A549 (cell line): ENCODE results near the gene FUBP1. TPM values are rescaled to one million over a fixed set of nuclear protein-coding genes. Genes with fewer than 3 reads are reported as not detected.

Experiments
- ATAC-seq, 2 experiments: fragments of 200-7000 bp in 1 of 2; fragments of >200 bp in 1 of 2; cut with Nextera tagmentation in 1 of 2; cut with Tn5 transposase in 1 of 2; 3 replicates each; pipeline versions ENCODE4 v1.8.0 to v1.9.1; 2018 to 2020; ENCODE audit warnings: mild to moderate bottlenecking in 1 of 2, moderate library complexity in 1 of 2
- CTCF ChIA-PET: fragments of 300-600 bp; sonication (Branson Sonifier 250); formaldehyde crosslinking; extraction: SDS; loops from one replicate; lab custom pipeline; 2021; ENCODE audit warnings: antibody characterized with exemption, inconsistent platforms; lab: Yijun Ruan, JAX
- POLR2A ChIA-PET: fragments of 350-600 bp; formaldehyde crosslinking; extraction: SDS; loops from one replicate; lab custom pipeline; 2021; ENCODE audit warnings: antibody characterized with exemption, inconsistent platforms; lab: Yijun Ruan, JAX
- DNase-seq, 2 experiments: peaks; one replicate each; pipeline versions ENCODE4 v3.0.0 to v3.0.0-alpha.2; 2011 to 2016; ENCODE audit warnings: low read depth in 1 of 2, low spot score in 1 of 2
- FAIRE-seq: peaks from 2 replicates; lab custom pipeline; 2011; peaks lifted over from hg19 to GRCh38; lab: Jason Lieb, UNC
- H3K27ac ChIP-seq, 2 experiments: fragments of >200 bp; sonication (Bioruptor Twin); formaldehyde crosslinking; 3 replicates each; pipeline ENCODE4 v1.5.1; 2016 to 2017
- H3K4me1 ChIP-seq: fragments of >200 bp; sonication (Bioruptor Twin); formaldehyde crosslinking; 3 replicates; pipeline ENCODE4 v1.6.1; 2016
- H3K4me2 ChIP-seq: fragments of >200 bp; sonication (Bioruptor Twin); formaldehyde crosslinking; 3 replicates; pipeline ENCODE4 v1.6.1; 2016
- H3K4me3 ChIP-seq: fragments of >200 bp; sonication (Bioruptor Twin); formaldehyde crosslinking; 3 replicates; pipeline ENCODE4 v1.5.1; 2016
- H3K9me3 ChIP-seq: fragments of >200 bp; sonication (Bioruptor Twin); formaldehyde crosslinking; 3 replicates; pipeline ENCODE4 v1.6.1; 2016
- BHLHE40 ChIP-seq: IDR thresholded peaks from 2 replicates; pipeline ENCODE4 v1.6.1; 2012; ENCODE audit warnings: low read depth, low read length, inconsistent platforms
- CHD2 ChIP-seq: fragments of 150-350 bp; IDR thresholded peaks from 2 replicates; pipeline ENCODE4 v1.6.1; 2014; ENCODE audit warnings: low read length; ENCODE audit not compliant: partially characterized antibody
- CHD4 ChIP-seq: fragments of 200-600 bp; sonication (generic); IDR thresholded peaks from 2 replicates; pipeline ENCODE4 v1.6.1; 2016; ENCODE audit warnings: antibody characterized with exemption, mild to moderate bottlenecking, borderline replicate concordance
- FOSL2 ChIP-seq, 2 experiments: fragments of 450-650 bp in 1 of 2; fragments of >200 bp in 1 of 2; sonication (Bioruptor Twin) in 1 of 2; formaldehyde crosslinking; IDR thresholded peaks; 2 replicates each; pipeline versions ENCODE4 v1.5.0 to v1.6.1; 2016 to 2020; ENCODE audit warnings: mild to moderate bottlenecking in 1 of 2, moderate library complexity in 1 of 2
- GATA3 ChIP-seq: IDR thresholded peaks from 2 replicates; pipeline ENCODE4 v1.6.1; 2012; ENCODE audit warnings: borderline replicate concordance
- HEYL ChIP-seq: fragments of 250-450 bp; sonication (Bioruptor Pico); IDR thresholded peaks from 2 replicates; pipeline ENCODE4 v1.8.0; 2021; ENCODE audit warnings: mild to moderate bottlenecking, moderate library complexity
- HOXA7 ChIP-seq: fragments of 250-450 bp; sonication (Bioruptor Pico); IDR thresholded peaks from 2 replicates; pipeline ENCODE4 v1.5.0; 2020; ENCODE audit warnings: mild to moderate bottlenecking, moderate library complexity
- HOXB13 ChIP-seq: fragments of 250-450 bp; sonication (Bioruptor Pico); IDR thresholded peaks from 2 replicates; pipeline ENCODE4 v1.5.0; 2020; ENCODE audit warnings: low read depth, mild to moderate bottlenecking, moderate library complexity
- HOXB5 ChIP-seq: fragments of 250-450 bp; sonication (Bioruptor Pico); IDR thresholded peaks from 2 replicates; pipeline ENCODE4 v1.5.0; 2020; ENCODE audit warnings: mild to moderate bottlenecking, moderate library complexity
- KDM1A ChIP-seq: fragments of 200-600 bp; sonication (generic); IDR thresholded peaks from 2 replicates; pipeline ENCODE4 v1.6.1; 2016; ENCODE audit warnings: low read depth, mild to moderate bottlenecking
- MAFK ChIP-seq: fragments of 450-650 bp; IDR thresholded peaks from 2 replicates; pipeline ENCODE4 v1.6.1; 2014; ENCODE audit not compliant: partially characterized antibody
- MAZ ChIP-seq: fragments of 150-350 bp; IDR thresholded peaks from 2 replicates; pipeline ENCODE4 v1.6.1; 2014; ENCODE audit warnings: antibody characterized with exemption, low read depth, low read length, borderline replicate concordance
- MYC ChIP-seq: IDR thresholded peaks from 2 replicates; pipeline ENCODE4 v1.6.1; 2012; ENCODE audit warnings: mild to moderate bottlenecking, inconsistent platforms, low read length, improper control_type of control experiment, borderline replicate concordance
- NPAS2 ChIP-seq: fragments of 250-450 bp; sonication (Bioruptor Pico); IDR thresholded peaks from 2 replicates; pipeline ENCODE4 v1.8.0; 2022; ENCODE audit warnings: mild to moderate bottlenecking, moderate library complexity, borderline replicate concordance
- PHF8 ChIP-seq: fragments of 200-600 bp; sonication (generic); IDR thresholded peaks from 2 replicates; pipeline ENCODE4 v1.6.1; 2016; ENCODE audit warnings: low read depth, mild to moderate bottlenecking, antibody characterized with exemption, moderate library complexity, borderline replicate concordance
- RAD21 ChIP-seq, 2 experiments: fragments of >200 bp in 1 of 2; sonication (Bioruptor Twin) in 1 of 2; formaldehyde crosslinking in 1 of 2; IDR thresholded peaks in 1 of 2; conservative IDR thresholded peaks in 1 of 2; 2 replicates in 1 of 2; 3 replicates in 1 of 2; pipeline ENCODE4 v1.6.1; 2012 to 2018; ENCODE audit warnings: inconsistent platforms in 1 of 2
- RFX5 ChIP-seq: fragments of 450-650 bp; IDR thresholded peaks from 2 replicates; pipeline ENCODE4 v1.7.1; 2014; ENCODE audit warnings: antibody characterized with exemption, mild to moderate bottlenecking, moderate library complexity
- SMC3 ChIP-seq: fragments of >200 bp; sonication (Bioruptor Twin); formaldehyde crosslinking; IDR thresholded peaks from 3 replicates; pipeline ENCODE4 v1.6.1; 2018; ENCODE audit warnings: inconsistent platforms
- SREBF2 ChIP-seq: fragments of 450-650 bp; IDR thresholded peaks from 2 replicates; pipeline ENCODE4 v1.6.1; 2014; ENCODE audit warnings: mild to moderate bottlenecking, moderate library complexity
- ZSCAN20 ChIP-seq: fragments of 250-450 bp; sonication (Bioruptor Pico); IDR thresholded peaks from 2 replicates; pipeline ENCODE4 v1.8.0; 2022; ENCODE audit warnings: mild to moderate bottlenecking, moderate library complexity
- WGBS: methylation state at CpG from one replicate; pipeline ENCODE4 v1.1.6; 2017; ENCODE audit errors: missing lambda C conversion rate; 5-methylcytosine and 5-hydroxymethylcytosine counted together
- polyA plus RNA-seq, 4 experiments: library from polyadenylated mRNA; depleted of rRNA in 3 of 4; stranded (reverse); fragments of >200 nt; fragmentation: RNase III in 1 of 4; extraction: RNeasy Plus Mini Kit Qiagen cat#74134 plus additional on column Dnase treatment in 1 of 4; gene quantifications; 2 replicates in 3 of 4; 3 replicates in 1 of 4; pipeline ENCODE4 v1.2.3, GENCODE V29; 2011 to 2017
- TF ChIP-seq, protein P1 (sequence below): fragments of >200 bp; sonication (Bioruptor Twin); formaldehyde crosslinking; IDR thresholded peaks from 3 replicates; pipeline ENCODE4 v1.5.1; 2016
- TF ChIP-seq, protein P2 (sequence below): IDR thresholded peaks from 2 replicates; pipeline ENCODE4 v1.6.1; 2012; ENCODE audit warnings: low read depth, borderline replicate concordance

Gene FUBP1
- polyA plus RNA-seq, 2 of the 4 experiments (the other 2 are of a cell fraction), result 128 to 183 TPM

DNA sequence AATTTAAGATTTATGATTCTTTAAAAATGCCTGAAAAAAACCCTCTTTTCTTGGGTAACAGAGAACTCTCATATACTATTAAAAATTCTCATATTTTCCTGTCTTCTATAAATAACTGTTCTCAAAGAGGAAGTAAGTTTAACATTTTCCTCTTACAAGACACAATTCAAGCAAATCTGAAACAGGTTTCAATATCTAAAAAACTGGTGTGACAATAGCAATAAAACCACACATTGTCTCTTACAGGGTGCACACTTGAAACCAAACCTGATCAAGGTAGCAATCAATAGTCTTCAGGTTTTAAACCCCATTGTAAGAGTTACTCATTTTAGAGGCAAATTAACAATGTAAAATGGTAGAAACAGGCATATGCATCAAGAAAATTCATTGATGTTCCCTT lies 28.0 kb downstream of the FUBP1 start:
- Histone ChIP-seq H3K9me3 (no peaks in the 10 kb centered on the region), H3K4me3 (no peak overlapping the region)
- TF ChIP-seq SMC3, result no peak
- TF ChIP-seq, all 56 proteins: peak for 0
- DNase-seq (no peak), ATAC-seq (no peak), FAIRE-seq (no peak)
- Histone ChIP-seq H3K4me2 (no peak overlapping the region), H3K27ac (no peak overlapping the region), H3K4me1 (peaks cover 13% of the 10 kb centered on the region; the same call in 2 of the 3 replicates)
- CTCF ChIA-PET, result interaction anchor here (1.2 to 1.4 kb wide), 3 partner anchors 11 to 164 kb away, joined by 3 to 5 read pairs (median 3); no protein-coding TSS in a partner anchor
- POLR2A ChIA-PET, result interaction anchor here (1.6 kb wide), 1 partner anchor 53 kb away, joined by 4 read pairs; the partner anchor contains the start of gene DNAJB4

DNA sequence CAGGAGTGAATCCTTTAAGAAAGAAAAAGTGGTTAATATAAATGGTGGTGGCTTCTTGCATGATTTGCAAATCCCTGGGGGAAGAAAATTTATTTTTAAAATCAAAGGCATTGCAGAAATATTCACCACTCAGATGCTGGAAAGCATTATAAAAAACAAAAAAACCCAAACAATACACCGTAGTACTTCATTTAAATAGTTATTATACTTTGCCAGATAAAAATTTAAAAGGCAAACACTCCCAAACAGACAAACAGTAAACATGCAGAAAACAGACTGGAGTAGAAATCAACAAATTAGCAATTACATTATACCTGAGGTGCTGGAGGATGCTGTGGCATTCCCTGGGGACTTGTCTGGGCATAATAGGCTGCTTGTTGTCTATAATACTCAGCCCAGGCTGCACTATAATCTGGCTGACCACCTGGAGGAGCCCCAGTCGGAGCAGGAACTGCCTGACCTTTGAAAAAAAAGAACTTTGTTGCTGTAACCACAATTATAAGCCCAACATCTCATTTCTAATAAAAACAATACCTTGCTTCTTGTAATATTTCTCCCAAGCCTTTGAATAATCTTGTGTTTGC lies 29.9 kb downstream of the FUBP1 start:
- H3K4me2 ChIP-seq, result peak overlapping the region; percentile 6; the same call in 1 of the 3 replicates
- FAIRE-seq (no peak), DNase-seq (peak in 1 of 2 experiments; percentile 30), ATAC-seq (peak; percentile 87 to 95)
- TF ChIP-seq ZSCAN20 (CRISPR knock-in tag), result no peak
- no peak for TF ChIP-seq KDM1A
- 0 out of 3 replicates have a peak, but pooled peaks have one; percentile 20 for TF ChIP-seq SMC3
- TF ChIP-seq, protein P1, sequence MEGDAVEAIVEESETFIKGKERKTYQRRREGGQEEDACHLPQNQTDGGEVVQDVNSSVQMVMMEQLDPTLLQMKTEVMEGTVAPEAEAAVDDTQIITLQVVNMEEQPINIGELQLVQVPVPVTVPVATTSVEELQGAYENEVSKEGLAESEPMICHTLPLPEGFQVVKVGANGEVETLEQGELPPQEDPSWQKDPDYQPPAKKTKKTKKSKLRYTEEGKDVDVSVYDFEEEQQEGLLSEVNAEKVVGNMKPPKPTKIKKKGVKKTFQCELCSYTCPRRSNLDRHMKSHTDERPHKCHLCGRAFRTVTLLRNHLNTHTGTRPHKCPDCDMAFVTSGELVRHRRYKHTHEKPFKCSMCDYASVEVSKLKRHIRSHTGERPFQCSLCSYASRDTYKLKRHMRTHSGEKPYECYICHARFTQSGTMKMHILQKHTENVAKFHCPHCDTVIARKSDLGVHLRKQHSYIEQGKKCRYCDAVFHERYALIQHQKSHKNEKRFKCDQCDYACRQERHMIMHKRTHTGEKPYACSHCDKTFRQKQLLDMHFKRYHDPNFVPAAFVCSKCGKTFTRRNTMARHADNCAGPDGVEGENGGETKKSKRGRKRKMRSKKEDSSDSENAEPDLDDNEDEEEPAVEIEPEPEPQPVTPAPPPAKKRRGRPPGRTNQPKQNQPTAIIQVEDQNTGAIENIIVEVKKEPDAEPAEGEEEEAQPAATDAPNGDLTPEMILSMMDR, result peak; percentile 10; the same call in 1 of the 3 replicates
- TF ChIP-seq RFX5, result no peak
- 0 out of 5 replicates have a peak, but pooled peaks of 1 of the 2 experiments have one; percentile 7 for TF ChIP-seq RAD21 (conservative IDR thresholded peaks at IDR 0.05 in 1 of 2, IDR thresholded peaks at IDR 0.05 in 1 of 2)
- TF ChIP-seq CHD4, result no peak
- no peak for TF ChIP-seq MYC
- TF ChIP-seq MAFK, result no peak
- H3K4me3 ChIP-seq, result no peak overlapping the region
- H3K27ac ChIP-seq, result peak overlapping the region; percentile 3 to 40; a peak in 3 of 6 replicates
- ChIA-PET CTCF (no interaction called here), POLR2A (interaction anchor here (1.0 kb wide), 1 partner anchor 30 kb away, joined by 3 read pairs; the partner anchor contains the start of gene FUBP1)
- 62% methylated on average over 2 of the region's 2 CpGs for WGBS
- no peaks in the 10 kb centered on the region for H3K9me3 ChIP-seq
- peaks cover 13% of the 10 kb centered on the region; the same call in 2 of the 3 replicates for H3K4me1 ChIP-seq

DNA sequence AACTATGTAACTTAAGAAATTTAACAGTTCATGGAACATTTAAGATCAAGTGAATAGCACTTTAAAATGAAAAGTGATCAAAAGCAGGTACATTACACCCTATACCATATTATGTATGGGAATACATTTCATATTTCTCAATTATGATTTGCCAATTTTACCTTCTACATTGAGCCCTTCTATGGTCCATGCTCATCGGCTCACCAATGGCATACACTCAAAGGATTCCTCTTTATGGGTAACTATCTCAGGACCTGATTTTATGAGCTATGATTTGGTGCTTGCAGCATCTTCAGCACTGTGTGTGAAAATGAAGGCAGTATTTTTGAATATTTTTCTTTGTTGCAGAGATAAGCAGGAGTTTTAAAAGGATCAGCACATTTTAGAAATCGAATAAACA lies 33.5 kb downstream of the FUBP1 start:
- peaks cover 13% of the 10 kb centered on the region; the same call in 2 of the 3 replicates for H3K4me1 ChIP-seq
- H3K4me2 ChIP-seq, result no peak overlapping the region
- no peaks in the 10 kb centered on the region for H3K9me3 ChIP-seq
- no peak overlapping the region for H3K27ac ChIP-seq
- ATAC-seq (no peak), DNase-seq (no peak), FAIRE-seq (no peak)
- TF ChIP-seq KDM1A (no peak), SREBF2 (no peak), HEYL (no peak), GATA3 (no peak), FOSL2 (IDR thresholded peaks at IDR 0.05) (no peak), FOSL2 (CRISPR knock-in tag; IDR thresholded peaks at IDR 0.05) (no peak), HOXA7 (CRISPR knock-in tag) (no peak), PHF8 (no peak), MAFK (no peak), HOXB13 (CRISPR knock-in tag) (no peak), MYC (no peak), BHLHE40 (no peak), CHD2 (no peak), NPAS2 (no peak), MAZ (no peak), HOXB5 (CRISPR knock-in tag) (no peak)
- TF ChIP-seq, protein P2, sequence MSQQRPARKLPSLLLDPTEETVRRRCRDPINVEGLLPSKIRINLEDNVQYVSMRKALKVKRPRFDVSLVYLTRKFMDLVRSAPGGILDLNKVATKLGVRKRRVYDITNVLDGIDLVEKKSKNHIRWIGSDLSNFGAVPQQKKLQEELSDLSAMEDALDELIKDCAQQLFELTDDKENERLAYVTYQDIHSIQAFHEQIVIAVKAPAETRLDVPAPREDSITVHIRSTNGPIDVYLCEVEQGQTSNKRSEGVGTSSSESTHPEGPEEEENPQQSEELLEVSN, result no peak
- ChIA-PET CTCF (no interaction called here), POLR2A (no interaction called here)
- H3K4me3 ChIP-seq, result no peak overlapping the region
- 78% methylated on average over 2 of the region's 2 CpGs for WGBS
